HEK293 (cell line): ENCODE results near the gene TINCR.
A peak's percentile ranks its signal among the peaks of the same experiment; 100 is the strongest.

Experiments
- CTCF ChIA-PET: fragments of 350-600 bp; formaldehyde crosslinking; extraction: SDS; loops from one replicate; lab custom pipeline; 2021; ENCODE audit warnings: antibody characterized with exemption; lab: Yijun Ruan, JAX
- POLR2A ChIA-PET: fragments of 300-600 bp; formaldehyde crosslinking; extraction: SDS; loops from one replicate; lab custom pipeline; 2020; ENCODE audit warnings: antibody characterized with exemption, inconsistent platforms; lab: Yijun Ruan, JAX
- H3K27ac ChIP-seq: fragments of 200-500 bp; sonication (Bioruptor generic); 2 replicates; pipeline ENCODE4 v1.5.1; 2014; ENCODE audit warnings: low read depth, low read length, control low read depth, inconsistent platforms; ENCODE audit errors: extremely low read depth
- H3K36me3 ChIP-seq, 2 experiments: fragments of 200-500 bp in 1 of 2; sonication (Bioruptor generic) in 1 of 2; 1 replicate in 1 of 2; 2 replicates in 1 of 2; pipeline ENCODE4 v1.5.1; 2014 to 2017; ENCODE audit warnings: inconsistent platforms in 2 of 2, low read length in 2 of 2; ENCODE audit not compliant: control insufficient read depth in 2 of 2, insufficient read depth in 1 of 2
- H3K4me1 ChIP-seq: fragments of 200-500 bp; sonication (Bioruptor generic); 2 replicates; pipeline ENCODE4 v1.5.1; 2014; ENCODE audit warnings: mild to moderate bottlenecking, low read length, inconsistent platforms; ENCODE audit not compliant: control insufficient read depth, insufficient read depth
- H3K4me3 ChIP-seq: 2 replicates; pipeline ENCODE4 v1.5.1; 2011; ENCODE audit warnings: low read depth, mild to moderate bottlenecking, control low read depth, low read length, moderate library complexity
- H3K9me3 ChIP-seq: fragments of 200-500 bp; sonication (Bioruptor generic); 2 replicates; pipeline ENCODE4 v1.5.1; 2014; ENCODE audit warnings: low read depth, low read length, inconsistent platforms; ENCODE audit not compliant: control insufficient read depth, insufficient read depth
- EGR2 ChIP-seq: fragments of 450-650 bp; formaldehyde crosslinking; IDR thresholded peaks from 2 replicates; pipeline ENCODE4 v1.5.1; 2016; ENCODE audit warnings: low read depth, missing biosample characterization, missing genetic modification characterization
- GLIS1 ChIP-seq: fragments of 450-650 bp; formaldehyde crosslinking; IDR thresholded peaks from 2 replicates; pipeline ENCODE4 v1.5.1; 2016; ENCODE audit warnings: missing biosample characterization, missing genetic modification characterization
- KLF8 ChIP-seq: fragments of 450-650 bp; formaldehyde crosslinking; IDR thresholded peaks from 2 replicates; pipeline ENCODE4 v1.5.1; 2016; ENCODE audit warnings: missing biosample characterization, missing genetic modification characterization
- PRDM1 ChIP-seq: fragments of 450-650 bp; formaldehyde crosslinking; IDR thresholded peaks from 2 replicates; pipeline ENCODE4; 2016; ENCODE audit warnings: missing biosample characterization, missing genetic modification characterization
- SP2 ChIP-seq: fragments of 450-650 bp; formaldehyde crosslinking; IDR thresholded peaks from 2 replicates; pipeline ENCODE4 v1.5.1; 2016; ENCODE audit warnings: missing biosample characterization, missing genetic modification characterization
- WT1 ChIP-seq: fragments of 450-650 bp; formaldehyde crosslinking; IDR thresholded peaks from 2 replicates; pipeline ENCODE4 v1.5.1; 2016; ENCODE audit warnings: missing biosample characterization, missing genetic modification characterization
- ZFHX2 ChIP-seq: fragments of 450-650 bp; formaldehyde crosslinking; conservative IDR thresholded peaks from 2 replicates; pipeline ENCODE4 v1.5.1; 2016; ENCODE audit warnings: missing biosample characterization, missing genetic modification characterization
- ZNF132 ChIP-seq: fragments of 450-650 bp; formaldehyde crosslinking; IDR thresholded peaks from 2 replicates; pipeline ENCODE4 v1.5.1; 2017; ENCODE audit warnings: missing biosample characterization, missing genetic modification characterization, borderline replicate concordance
- ZNF239 ChIP-seq: fragments of 450-650 bp; formaldehyde crosslinking; IDR thresholded peaks from 2 replicates; pipeline ENCODE4 v1.5.1; 2016; ENCODE audit warnings: missing biosample characterization, missing genetic modification characterization
- ZNF501 ChIP-seq: fragments of 450-650 bp; formaldehyde crosslinking; IDR thresholded peaks from 2 replicates; pipeline ENCODE4 v1.5.1; 2016; ENCODE audit warnings: missing biosample characterization, missing genetic modification characterization
- ZNF654 ChIP-seq: fragments of 450-650 bp; formaldehyde crosslinking; IDR thresholded peaks from 2 replicates; pipeline ENCODE4 v1.5.1; 2016; ENCODE audit warnings: low read depth, missing biosample characterization, missing genetic modification characterization
- ZNF785 ChIP-seq: fragments of 450-650 bp; formaldehyde crosslinking; IDR thresholded peaks from 2 replicates; pipeline ENCODE4 v1.5.1; 2016; ENCODE audit warnings: missing biosample characterization, missing genetic modification characterization
- ZSCAN16 ChIP-seq: fragments of 450-650 bp; formaldehyde crosslinking; IDR thresholded peaks from 2 replicates; pipeline ENCODE4 v1.5.1; 2016; ENCODE audit warnings: missing biosample characterization, missing genetic modification characterization
- TF ChIP-seq, protein P1 (sequence below): fragments of 450-650 bp; formaldehyde crosslinking; IDR thresholded peaks from 2 replicates; pipeline ENCODE4 v1.5.1; 2016; ENCODE audit warnings: missing biosample characterization, missing genetic modification characterization
- TF ChIP-seq, protein P2 (sequence below): fragments of 450-650 bp; formaldehyde crosslinking; IDR thresholded peaks from 2 replicates; pipeline ENCODE4 v1.5.1; 2016; ENCODE audit warnings: missing biosample characterization, missing genetic modification characterization

The TINCR gene

DNA sequence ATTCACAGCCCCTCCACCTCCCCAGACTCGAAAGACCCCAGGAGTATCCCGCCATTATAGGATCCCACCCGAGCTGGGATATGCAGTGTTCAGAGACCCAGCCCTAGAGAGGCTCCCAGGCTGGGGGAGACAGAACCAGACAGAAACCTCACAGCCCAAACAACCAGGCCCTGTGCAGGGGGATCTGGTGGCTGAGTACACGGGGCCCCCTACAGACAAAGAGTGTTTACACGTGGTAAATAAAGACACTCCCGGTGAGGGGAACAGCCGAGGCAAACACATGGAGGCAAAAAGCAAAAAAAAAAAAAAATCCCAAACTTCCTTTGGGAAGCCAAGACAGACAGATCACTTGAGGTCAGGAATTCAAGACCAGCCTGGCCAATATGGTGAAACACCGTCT lies 25.1 kb downstream of the TINCR start:
- ChIA-PET POLR2A (no interaction called here), CTCF (interaction anchor here (0.9 kb wide), 1 partner anchor 166 kb away, joined by 6 read pairs; no protein-coding TSS in a partner anchor)
- TF ChIP-seq GLIS1 (peak; percentile 42), ZNF654 (peak; percentile 11; the same call in 1 of the 2 replicates), ZNF785 (tag by site-specific recombination) (no peak)
- TF ChIP-seq, protein P1, sequence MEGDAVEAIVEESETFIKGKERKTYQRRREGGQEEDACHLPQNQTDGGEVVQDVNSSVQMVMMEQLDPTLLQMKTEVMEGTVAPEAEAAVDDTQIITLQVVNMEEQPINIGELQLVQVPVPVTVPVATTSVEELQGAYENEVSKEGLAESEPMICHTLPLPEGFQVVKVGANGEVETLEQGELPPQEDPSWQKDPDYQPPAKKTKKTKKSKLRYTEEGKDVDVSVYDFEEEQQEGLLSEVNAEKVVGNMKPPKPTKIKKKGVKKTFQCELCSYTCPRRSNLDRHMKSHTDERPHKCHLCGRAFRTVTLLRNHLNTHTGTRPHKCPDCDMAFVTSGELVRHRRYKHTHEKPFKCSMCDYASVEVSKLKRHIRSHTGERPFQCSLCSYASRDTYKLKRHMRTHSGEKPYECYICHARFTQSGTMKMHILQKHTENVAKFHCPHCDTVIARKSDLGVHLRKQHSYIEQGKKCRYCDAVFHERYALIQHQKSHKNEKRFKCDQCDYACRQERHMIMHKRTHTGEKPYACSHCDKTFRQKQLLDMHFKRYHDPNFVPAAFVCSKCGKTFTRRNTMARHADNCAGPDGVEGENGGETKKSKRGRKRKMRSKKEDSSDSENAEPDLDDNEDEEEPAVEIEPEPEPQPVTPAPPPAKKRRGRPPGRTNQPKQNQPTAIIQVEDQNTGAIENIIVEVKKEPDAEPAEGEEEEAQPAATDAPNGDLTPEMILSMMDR (tag by site-specific recombination): no peak
- H3K36me3 ChIP-seq: no peaks in the 10 kb centered on the region
- H3K4me3 ChIP-seq: no peak overlapping the region
- no peaks in the 10 kb centered on the region for H3K9me3 ChIP-seq
- no peaks in the 10 kb centered on the region for H3K4me1 ChIP-seq
- no peak overlapping the region for H3K27ac ChIP-seq

DNA sequence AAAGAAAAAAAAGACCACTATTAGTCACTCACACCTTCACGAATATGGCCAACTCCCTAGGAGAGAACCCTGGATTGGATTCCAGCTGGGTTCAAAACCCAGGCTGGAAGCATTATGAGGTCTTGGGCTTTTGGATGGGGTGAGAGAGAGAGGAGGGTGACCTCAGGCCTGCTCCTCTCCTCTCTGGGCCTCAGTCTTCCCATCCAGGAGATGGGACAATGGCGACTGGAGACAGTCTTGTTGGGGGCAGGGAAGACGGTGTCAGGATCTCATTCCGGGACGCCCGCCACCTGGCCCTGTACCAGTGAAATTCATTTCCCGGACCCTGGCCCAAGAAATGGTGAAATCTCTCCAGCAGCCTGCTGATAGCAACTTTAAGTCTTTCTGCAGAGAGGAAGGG lies 26.3 kb downstream of the TINCR start:
- no peaks in the 10 kb centered on the region for H3K36me3 ChIP-seq
- ChIA-PET POLR2A (no interaction called here), CTCF (no interaction called here)

DNA sequence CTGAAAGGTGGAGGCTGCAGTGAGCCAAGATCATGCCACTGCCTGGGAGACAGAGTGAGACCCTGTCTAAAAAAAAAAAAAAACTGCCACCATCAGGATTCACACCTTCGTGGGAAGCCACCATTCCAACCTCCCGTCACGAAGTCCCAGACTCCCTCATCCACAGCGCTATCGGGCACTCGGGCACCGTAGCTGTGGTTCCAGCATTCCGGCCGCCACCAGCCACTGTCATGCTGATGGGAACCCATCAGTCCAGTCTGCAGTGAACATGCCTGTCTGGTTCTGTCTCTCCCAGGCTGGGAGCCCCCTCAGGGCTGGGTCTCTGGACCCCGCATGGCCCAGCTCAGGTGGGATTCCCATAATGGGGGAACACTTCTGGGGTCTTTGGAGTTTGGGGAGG lies 27.5 kb downstream of the TINCR start:
- Histone ChIP-seq H3K27ac (no peak overlapping the region), H3K36me3 (no peaks in the 10 kb centered on the region), H3K4me1 (no peaks in the 10 kb centered on the region; the same call in 1 of the 2 replicates), H3K4me3 (no peak overlapping the region), H3K9me3 (no peaks in the 10 kb centered on the region)
- TF ChIP-seq ZNF239 (no peak), ZNF501 (tag by site-specific recombination) (no peak), KLF8 (no peak)
- TF ChIP-seq, protein P2, sequence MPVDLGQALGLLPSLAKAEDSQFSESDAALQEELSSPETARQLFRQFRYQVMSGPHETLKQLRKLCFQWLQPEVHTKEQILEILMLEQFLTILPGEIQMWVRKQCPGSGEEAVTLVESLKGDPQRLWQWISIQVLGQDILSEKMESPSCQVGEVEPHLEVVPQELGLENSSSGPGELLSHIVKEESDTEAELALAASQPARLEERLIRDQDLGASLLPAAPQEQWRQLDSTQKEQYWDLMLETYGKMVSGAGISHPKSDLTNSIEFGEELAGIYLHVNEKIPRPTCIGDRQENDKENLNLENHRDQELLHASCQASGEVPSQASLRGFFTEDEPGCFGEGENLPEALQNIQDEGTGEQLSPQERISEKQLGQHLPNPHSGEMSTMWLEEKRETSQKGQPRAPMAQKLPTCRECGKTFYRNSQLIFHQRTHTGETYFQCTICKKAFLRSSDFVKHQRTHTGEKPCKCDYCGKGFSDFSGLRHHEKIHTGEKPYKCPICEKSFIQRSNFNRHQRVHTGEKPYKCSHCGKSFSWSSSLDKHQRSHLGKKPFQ (tag by site-specific recombination): no peak
- CTCF ChIA-PET: interaction anchor here (0.6 to 0.7 kb wide), 2 partner anchors 168 to 685 kb away, joined by 3 to 6 read pairs; no protein-coding TSS in a partner anchor
- POLR2A ChIA-PET: interaction anchor here (0.7 kb wide), 1 partner anchor 69 kb away, joined by 3 read pairs; no protein-coding TSS in a partner anchor

More for the DNA sequence above, 26.3 kb downstream of the TINCR start:
- H3K4me1 ChIP-seq: no peaks in the 10 kb centered on the region; the same call in 1 of the 2 replicates
- TF ChIP-seq SP2: no peak
- no peak for TF ChIP-seq ZSCAN16 (tag by site-specific recombination)
- TF ChIP-seq PRDM1 (tag by site-specific recombination): no peak
- H3K9me3 ChIP-seq: no peaks in the 10 kb centered on the region
- H3K4me3 ChIP-seq: no peak overlapping the region
- no peak overlapping the region for H3K27ac ChIP-seq

DNA sequence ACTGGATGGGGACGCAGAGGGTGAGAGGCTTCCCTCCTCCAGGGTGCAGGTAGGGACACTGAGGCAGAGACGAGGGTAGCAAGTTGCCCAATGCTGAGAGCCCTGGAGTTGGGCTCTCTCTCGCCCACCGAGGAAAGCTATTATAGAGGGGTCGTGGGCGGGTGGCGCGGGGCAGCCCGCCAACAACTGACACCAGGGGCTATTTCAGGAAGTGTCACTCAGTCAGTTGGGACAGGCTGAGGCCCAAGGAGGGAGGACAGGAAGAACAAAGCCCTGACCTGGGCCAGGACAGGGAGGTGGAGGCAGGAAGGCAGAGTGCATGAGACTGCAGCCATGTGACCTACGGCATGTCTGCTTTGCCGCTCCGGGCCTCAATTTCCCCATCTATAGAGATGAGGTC lies 29.9 kb downstream of the TINCR start:
- TF ChIP-seq EGR2 (tag by site-specific recombination) (0 out of 2 replicates have a peak, but pooled peaks have one; percentile 25), WT1 (tag by site-specific recombination) (no peak), ZFHX2 (tag by site-specific recombination) (peak; percentile 70), ZNF132 (tag by site-specific recombination) (no peak)
- TF ChIP-seq, all 188 proteins: peak for 2
- Histone ChIP-seq H3K9me3 (no peaks in the 10 kb centered on the region), H3K27ac (no peak overlapping the region), H3K4me3 (no peak overlapping the region), H3K36me3 (no peaks in the 10 kb centered on the region), H3K4me1 (no peaks in the 10 kb centered on the region; the same call in 1 of the 2 replicates)
- POLR2A ChIA-PET: no interaction called here
- CTCF ChIA-PET: interaction anchor here (1.3 to 1.9 kb wide), 2 partner anchors 15 to 23 kb away, joined by 3 to 6 read pairs; no protein-coding TSS in a partner anchor
